Astrocyte of the hippocampus (primary cell): ENCODE measurements around the gene CALHM1.
"Not testable (repeated sequence)": the region's sequence is repeated elsewhere in the genome, so short reads cannot be mapped to it uniquely, and the experiment has no call there.

Experiments
- DNase-seq: peaks from one replicate; pipeline ENCODE4 v3.0.0; 2011; ENCODE audit warnings: low read depth, low spot score

The CALHM1 gene

DNA sequence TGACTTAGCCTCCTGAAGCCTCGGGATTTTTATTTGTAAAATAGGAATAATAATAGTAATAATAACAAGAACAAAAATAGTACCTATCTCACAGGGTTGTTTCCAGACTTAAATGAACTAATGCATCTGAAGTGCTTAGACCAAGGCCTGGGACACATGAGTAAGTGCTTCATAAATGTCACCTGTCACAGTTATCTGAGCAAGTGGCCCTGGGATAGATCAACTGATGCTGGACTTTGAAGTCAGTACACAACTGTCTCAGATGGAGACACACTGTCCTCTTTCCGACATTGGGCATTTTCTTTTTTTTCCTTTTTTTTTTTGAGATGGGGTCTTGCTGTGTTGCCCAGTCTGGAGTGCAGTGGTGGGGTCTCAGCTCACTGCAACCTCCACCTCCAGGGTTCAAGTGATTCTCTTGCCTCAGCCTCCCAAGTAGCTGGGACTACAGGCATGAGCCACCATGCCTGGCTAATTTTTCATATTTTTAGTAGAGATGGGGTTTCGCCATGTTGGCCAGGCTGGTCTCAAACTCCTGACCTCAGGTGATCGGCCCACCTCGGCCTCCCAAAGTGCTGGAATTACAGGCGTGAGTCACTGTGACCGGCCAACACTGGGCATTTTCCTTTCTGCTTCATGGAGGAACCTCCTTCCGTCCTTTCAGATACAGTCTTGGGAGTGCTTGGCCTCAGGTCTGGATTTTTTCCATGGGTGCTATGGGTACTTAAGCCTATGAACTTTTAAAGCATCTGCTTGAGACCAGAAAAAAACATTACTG is 28.1 kb upstream of the CALHM1 start:
- not testable (repeated sequence) for DNase-seq

GRCh38 chr10:103481974-103482531 is 23.4 kb upstream of the CALHM1 start:
- DNase-seq, result peak; percentile 69

DNA sequence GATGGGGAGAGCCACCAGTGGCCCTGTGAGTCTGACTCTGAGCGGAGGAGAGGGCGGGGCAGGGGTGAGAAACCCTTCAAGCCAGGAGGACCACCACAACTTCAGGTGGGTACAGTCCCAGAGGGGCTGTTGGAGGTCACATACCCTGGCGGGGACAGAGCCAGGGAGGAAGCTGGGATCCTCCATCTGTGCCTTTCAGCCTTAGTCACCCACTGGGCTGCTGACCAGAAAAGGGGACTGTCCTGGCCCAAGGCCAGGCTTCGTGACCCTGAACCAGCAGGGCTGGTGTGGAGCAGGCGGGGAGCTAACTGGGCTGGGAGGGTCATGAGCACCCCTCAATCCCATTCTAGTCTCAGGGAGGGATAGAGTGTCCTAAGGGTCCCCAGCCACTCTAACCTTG is 21.8 kb upstream of the CALHM1 start:
- DNase-seq, result no peak

DNA sequence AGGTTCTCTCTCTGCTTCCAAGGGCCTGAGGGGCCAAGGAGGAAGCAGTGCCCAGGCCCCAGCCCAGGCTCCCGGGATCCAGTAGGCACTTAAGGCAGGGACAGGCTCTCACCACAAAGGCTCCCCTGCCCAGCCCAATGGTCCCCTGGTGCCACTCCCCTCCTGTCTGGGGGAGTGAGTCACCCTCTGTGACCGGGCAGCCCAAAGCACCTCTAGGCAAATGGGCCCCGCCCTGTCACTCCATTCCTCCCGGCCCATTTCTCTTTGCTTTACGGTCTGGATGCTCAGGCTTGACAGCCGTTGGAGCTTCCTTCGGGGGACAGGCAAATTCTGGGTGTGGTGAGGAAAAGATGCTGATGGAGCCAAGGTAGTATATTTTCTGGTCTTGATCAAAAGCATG is 20.4 kb upstream of the CALHM1 start, which contains the start of gene CALHM3:
Gene CALHM3, minus strand, starts transcription at position 106 of the 400 bp plus-strand sequence. CDS start 208 bp downstream, outside the sequence.
- DNase-seq, result no peak

GRCh38 chr10:103478671-103479070 is 20.0 kb upstream of the CALHM1 start:
- no peak for DNase-seq

DNA sequence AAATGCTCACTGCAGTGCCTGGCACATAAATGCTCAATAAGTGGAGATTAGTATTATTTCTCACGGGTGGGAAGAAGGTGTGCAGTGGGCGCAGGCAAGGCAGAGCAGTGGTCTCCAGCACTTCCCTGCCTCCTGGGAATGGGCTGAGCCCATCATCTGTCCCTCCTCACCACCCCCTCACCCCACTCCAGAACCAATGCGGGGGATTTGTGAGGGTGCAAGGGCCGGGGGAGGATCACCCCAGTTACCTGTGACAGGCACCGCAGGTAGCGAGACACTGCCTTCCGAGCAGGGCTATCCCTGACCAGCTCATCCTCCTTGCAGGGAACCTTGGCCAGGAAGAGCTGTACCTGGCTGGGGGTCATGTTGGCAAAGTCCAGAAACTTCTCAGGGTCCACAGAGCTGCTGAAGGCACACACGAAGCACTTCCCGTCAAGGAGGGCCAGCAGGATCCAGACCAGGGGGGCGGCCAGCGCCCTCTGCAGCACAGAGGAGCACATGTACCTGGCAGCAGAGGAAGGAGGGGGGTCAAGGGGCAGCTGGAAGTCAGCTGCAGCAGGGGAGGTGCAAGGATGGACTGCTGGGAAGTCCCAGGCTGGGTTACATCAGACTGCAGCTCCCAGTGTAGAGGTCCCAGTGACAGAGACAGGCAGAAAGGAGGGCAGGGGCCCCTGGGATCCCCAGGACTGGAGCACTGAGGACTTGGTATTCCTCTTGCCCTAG is 17.5 kb upstream of the CALHM1 start:
- no peak for DNase-seq

DNA sequence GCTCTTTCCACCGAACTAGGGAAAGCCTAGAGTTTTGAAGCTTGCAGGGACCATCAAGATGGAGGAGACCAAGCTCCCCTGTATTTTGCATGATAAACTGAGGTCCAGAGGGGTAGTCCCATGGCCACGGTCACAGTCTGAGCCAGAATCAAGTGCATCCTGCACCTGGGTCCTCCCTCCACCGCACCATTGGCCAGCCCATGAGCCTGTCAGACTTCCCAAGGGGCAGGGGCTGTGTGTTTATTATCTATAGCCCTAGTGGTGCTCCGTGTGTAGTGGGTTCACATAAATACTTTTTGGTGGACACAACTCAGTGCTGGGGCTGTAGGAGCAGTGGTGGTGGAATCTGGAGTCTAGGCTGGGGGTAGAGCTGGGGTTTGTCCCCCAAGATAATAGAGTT is 16.7 kb upstream of the CALHM1 start:
- no peak for DNase-seq

DNA sequence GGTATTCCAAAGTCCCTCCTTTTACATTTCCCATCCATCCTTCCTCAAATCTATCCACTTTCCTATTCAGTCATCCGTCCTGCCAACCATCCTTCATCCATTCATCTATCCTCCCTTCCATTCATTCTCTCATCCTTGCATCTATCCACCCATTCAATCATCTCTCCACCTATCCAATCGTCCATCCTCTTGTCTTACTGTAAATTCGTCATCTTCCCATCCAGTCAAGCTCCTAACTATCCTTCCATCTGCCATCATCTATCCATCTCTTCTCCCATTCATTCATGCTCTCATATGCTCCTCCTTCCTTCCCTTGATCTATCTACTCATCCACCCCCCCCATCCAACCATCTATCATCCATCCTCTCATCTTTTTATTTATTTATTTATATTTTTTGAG is 15.4 kb upstream of the CALHM1 start:
- no peak for DNase-seq

DNA sequence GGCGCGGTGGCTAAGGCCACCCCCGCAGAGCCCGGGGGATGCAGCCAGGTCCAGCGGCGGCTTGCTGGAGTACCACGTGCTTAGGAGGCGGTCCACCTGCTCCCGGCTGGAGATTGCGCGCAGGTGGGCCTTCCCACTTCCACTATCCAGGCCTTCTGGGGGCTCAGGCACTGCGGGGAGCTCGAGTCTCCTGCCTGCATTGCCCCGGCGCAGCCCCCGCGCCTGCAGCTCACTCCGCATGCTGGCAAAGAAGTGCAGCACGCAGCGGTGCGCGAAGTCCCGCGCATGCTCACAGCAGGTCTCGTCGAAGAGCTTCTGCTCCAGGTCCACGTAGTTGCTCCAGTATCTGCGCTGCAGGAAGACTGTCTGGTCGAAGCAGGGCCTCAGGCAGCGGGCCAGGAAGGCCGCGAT is 14.6 kb upstream of the CALHM1 start:
- no peak for DNase-seq

GRCh38 chr10:103472005-103472404 is 13.3 kb upstream of the CALHM1 start:
- DNase-seq, result no peak

GRCh38 chr10:103470761-103471653 is 12.3 kb upstream of the CALHM1 start:
- DNase-seq, result no peak

DNA sequence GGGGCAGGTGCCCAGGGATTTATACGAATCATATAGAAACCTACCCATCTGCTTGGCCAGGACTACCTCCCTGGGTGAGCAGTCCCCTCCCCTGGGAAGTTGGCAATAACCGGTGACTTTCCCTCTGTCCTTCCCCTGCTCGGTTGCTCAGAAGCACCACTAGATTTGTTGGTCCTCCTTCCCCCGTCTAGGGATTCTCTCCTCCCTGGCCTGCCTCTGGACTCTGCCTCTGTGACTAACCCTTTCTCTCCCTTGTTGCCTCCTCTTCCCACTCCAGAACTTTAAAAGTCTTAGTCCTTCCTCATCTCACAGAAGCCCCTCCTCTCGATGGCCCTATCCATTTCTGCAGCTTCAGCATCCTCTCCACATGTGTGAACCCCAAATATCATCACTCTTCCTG is 10.5 kb upstream of the CALHM1 start:
- DNase-seq, result no peak

DNA sequence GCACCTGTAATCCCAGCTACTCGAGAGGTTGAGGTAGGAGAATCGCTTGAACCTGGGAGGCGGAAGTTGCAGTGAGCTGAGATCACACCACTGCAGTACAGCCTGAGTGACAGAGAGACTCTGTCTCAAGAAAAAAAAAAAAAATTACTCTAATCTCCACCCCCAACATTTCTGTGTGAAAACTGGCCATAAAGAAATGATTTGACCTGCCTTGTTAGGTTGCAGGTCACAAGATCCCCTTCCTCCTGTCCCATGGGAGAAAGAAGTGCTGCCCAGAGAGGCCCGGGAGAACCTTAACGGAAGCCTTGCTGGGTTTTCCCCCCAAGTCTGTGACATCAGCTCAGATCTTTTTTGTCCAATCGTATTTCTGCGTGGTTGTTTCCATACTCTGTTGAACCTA is 8.7 kb upstream of the CALHM1 start:
- no peak for DNase-seq

DNA sequence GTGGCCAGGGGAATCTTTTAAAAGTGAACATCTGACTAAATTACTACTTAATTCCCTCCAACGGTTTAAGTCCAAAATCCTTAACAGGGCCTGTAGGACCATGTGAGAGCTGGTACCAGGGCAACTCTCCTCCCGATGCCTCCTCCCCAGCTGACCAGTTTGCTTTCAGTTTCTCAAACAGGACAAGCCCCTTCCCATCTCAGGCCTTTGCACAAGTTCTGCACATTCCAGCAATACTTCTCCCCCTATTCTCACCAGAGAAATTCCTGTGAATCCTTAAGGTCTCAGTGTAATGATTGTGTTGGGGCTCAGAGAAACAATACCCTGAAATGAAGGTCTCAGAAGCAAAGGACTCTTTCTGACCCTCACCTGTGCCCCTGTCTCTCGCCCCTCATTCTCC is 8.0 kb upstream of the CALHM1 start:
- DNase-seq, result peak; percentile 73

DNA sequence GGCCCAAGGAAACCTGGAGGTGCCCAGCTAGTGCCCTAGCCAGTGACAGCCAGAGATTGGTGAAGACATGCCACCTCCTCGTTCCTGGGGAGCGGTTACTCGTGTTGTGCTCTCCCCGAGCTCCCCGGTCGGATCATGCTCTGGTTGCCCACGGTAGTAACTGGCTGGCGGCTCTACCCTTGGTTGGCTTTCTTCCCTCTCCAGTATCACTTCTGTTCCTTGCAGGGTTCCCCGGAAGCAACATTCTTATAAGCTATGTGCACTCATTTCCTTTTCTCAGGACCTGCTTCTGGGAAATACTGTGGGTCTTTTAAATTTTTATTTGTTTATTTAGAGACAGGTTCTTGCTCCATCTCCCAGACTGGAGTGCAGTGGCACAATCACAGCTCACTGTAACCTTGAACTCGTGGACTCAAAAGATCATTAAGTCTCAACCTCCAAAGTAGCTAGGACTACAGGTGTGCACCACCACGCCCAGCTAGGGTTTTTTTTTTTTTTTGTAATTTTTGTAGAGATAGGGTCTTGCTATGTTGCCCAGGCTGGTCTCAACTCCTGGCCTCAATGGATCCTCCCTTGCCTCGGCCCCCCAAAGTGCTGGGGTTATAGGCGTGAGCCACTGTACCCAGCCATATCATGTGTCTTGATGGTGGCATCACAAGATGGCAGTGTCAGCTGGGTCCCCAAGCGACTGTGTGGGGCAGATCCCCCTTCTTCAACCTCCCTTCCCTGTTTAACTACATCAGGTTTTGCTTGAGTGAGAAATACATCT is 6.9 kb upstream of the CALHM1 start:
- no peak for DNase-seq

DNA sequence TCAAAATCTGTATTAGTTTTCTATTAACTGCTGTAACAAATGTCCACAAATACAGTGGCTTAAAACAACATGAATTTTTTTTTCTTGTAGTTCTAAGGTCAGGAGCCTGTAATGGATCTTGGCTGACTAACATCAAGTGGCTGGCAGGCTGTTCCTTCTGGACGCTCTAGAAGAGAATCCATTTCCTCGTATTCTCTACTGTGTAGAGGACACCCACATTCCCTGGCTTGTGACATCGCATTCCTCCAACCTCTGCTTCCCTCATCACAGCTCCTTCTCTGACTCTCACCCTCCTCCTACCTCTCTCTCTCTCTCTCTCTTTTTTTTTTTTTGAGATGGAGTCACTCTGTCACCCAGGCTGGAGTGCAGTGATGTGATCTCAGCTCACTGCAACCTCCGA is 4.8 kb upstream of the CALHM1 start:
- no peak for DNase-seq

GRCh38 chr10:103459615-103460014 is 915 bp upstream of the CALHM1 start:
- DNase-seq, result no peak

DNA sequence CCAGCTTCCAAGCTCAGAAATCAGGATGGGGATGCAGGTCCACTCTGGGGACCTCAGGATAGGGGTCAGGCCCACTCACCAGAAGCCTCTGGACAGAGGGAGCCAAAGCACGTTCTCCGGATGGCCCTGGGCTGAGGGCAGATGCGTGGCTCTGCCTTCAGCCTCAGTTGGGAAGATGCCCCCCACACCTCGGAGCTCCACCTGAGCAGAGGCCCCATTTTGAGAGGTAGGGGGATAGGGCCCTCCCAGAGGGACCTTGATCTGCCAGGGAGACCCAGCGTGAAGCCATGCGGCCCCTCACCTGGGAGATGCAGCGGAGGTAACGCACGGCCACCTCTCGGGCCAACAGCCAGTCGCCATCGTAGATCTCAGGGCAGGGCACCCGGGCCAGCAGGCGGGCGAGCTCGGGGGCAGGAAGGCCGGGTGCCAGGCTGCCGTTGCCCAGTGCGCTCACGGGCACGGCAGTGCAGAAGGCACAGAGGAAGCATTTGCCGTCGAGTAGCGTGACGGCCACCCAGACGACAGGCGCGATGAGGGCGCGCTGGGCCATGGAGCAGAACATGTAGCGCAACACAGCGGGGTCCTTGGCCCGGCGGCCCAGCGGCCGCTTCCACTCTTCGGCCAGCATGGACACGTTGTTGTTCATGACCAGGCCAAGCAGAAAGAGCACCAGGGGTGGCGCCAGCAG is 660 bp downstream of the CALHM1 start:
- no peak for DNase-seq

DNA sequence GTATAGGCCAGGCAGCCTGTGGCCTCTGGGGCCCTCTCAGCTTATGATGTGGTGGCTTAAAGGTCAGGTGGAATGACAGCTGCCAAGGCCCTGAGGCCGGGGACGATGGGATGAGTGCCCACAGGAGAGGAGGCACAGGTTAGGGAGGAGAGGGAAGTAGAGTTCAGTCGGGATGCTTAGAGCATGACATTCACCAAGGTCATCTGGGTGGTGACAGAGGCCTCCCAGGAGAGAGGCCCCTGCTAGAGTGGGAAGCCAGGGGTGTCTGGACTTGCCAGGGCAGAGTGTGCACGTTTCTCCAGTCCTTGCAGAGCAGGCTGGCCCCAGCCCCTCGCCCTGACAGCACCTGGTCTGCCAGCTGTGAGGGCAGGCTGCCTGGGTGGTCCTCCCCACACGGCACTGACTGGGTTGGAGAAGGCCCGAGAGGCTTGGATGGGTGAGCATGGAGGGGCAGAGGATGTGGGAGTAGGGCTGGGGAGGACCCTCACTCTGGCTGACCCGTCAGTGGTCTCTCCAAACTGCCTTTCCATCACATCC is 1.5 kb downstream of the CALHM1 start:
- DNase-seq, result no peak

DNA sequence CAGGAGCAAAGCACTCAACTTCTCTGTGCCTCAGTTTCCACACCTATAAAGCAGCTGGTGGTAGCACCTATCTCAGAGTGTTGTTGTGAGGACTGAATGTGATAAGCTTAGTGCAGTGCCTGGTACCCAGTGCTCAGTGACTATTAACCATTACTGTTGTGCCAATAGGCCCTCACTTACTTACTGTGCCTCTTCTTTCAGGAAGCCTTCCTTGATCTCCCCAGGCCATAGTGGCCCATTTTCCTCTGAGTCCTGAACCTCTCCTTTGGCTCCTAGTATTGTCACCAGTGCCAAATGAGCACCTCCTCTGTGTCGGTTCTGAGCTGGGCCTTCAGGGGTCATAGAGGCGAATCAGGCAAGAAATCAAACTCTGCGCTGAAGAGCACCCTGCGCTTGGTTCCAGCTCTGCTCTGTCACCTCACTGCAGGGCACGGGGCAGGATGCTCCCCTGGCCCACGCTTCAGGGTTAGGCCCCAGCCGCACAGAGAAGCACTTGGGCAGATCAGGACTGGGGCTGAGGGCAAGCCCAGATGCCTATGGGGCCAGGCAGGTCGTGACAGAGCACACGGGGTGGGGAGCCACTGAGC is 2.5 kb downstream of the CALHM1 start:
- DNase-seq, result no peak
